GM18517 (cell line): ENCODE results near the gene CACNA1I.

Experiments used
- ATAC-seq: cut with Tn5 transposase; IDR thresholded peaks from one replicate; pipeline ENCODE4 v1.9.1; 2021; ENCODE audit warnings: mild to moderate bottlenecking, moderate library complexity; ENCODE audit not compliant: unreplicated experiment

The CACNA1I gene

DNA sequence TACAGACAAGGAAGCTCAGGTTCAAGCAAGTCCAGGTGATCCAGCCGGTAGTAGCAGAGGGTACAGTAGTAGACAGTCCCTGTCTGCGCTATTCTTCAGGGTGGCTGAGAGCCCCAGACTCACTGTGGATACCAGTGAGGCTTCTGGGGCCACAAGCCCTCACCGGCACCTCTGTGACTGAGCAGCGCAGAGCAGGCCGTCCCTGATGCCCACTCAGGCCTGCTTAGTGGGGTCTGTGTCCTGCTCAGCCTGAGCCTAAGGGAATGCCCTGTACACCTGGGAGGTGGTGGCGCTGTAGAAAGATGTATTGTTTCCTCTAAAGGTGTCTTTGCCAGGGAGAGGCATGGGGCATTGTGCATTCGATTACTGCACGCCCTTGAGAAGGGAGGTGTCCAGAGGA is 143.8 kb downstream of the CACNA1I start:
- ATAC-seq = no peak

DNA sequence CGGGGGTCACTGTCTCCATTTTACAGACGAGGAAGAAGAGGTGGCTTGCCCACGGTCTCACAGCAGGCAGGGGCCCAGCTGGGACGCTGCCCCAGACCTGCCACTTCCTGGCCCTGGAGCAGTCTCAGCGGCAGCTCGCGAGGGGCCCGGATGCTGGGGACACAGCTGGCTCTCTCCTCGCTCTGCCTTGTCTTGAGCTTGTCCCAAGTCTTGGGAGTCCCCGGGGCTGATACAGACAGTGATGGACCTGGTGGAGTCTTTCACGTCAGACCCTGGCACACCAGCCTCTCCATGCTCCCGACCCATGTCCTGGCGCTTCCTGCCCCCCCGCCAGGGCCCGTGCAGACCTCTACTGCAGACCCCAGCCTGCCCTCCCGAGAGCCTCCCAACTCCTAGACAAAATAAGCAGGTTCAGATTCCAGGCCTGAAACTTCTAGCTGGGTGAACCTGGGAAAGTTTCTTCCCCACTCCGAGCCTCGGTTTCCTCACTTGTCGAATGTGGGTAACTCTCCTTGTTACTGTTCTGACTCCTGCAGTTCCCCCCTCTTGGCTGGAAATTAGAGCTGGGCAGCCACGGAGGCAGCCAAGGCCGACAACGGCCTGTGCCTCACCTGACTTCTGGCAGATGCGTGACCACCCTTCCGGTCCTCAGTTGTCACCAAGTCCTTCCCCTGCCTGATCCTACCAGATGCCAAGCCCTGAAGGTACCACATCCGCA is 145.4 kb downstream of the CACNA1I start:
- ATAC-seq = no peak

DNA sequence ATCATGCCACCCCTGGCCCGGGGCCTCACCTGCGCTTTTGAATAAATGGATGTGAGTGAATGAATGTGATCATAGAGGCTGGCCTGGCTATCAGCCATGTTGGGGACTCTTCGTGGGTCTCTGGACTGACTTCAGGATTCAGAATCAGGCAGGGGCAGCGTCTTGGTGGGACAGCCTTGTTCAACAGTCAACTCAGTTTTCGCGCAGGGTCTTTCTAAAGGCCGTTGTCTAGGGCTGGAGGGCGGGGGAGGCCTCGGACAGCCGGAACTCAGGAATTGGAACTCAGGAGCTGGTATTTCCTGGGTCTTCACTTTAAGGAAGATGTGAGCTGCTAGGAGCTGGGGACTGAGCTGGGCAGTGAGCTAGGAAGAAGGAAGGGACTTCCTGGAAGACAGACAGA is 146.0 kb downstream of the CACNA1I start:
- no peak for ATAC-seq

DNA sequence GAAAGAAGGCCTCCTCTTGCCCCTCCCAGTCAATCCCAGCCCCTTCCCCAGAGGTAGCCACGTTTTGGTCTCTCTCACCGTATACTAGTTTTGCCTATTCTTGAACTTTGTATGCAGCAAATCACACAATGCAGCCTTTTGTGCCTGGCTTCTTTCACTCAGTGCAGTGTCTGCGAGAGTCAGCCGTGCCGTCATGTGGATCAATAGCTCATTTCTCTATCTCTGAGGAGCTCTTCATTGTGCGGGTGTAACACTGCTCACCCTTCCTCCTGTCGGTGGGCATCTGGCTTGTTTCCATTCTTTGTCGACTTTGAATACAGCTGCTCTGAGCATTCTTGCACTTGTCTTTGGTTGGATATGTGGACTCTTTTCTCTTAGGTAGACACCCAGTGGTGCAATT is 146.5 kb downstream of the CACNA1I start:
- ATAC-seq = no peak

DNA sequence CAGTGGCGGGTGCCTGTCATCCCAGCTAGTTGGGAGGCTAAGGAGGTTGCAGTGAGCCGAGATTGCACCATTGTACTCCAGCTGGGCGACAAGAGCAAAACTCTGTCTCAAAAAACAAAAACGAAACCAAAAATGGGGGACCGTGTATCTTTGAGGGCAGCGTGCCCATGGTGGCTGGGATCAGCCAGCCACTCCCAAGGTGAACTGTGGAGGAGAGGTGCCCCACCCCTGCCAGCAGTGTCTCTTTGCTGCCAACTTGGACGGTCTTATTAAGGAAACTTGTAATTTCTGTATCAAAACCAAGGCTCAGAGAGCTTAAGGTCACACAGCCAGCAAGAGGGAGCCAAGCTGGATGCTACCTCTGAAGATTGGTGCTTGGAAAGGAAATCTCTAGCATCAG is 147.7 kb downstream of the CACNA1I start:
- no peak for ATAC-seq

DNA sequence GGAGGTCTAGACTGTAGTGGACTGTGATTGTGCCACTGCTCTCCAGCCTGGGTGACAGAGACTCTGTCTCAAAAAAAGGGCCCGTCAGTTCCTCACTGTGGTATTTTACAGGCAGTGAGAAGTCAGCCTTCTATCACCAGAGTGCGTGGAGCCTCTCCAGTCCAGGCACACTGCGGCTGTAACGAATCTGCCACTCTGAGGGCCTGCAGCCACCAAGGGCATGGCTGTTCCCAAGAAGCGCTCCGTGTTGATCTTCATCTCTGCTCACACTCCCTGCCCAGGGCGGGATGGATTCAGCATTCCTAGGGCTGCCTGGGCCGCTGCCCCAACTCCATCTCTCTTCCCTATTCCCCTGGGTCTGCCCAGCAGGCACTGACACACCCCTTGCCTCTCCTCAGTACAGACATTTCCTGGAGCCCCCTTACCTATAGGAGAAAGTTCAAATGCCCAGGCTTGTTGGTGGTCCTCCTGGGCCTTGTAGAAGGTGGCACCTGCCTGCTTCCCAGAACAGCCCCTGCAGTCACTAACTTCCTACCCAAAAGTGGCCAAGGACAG is 148.4 kb downstream of the CACNA1I start:
- ATAC-seq = no peak

DNA sequence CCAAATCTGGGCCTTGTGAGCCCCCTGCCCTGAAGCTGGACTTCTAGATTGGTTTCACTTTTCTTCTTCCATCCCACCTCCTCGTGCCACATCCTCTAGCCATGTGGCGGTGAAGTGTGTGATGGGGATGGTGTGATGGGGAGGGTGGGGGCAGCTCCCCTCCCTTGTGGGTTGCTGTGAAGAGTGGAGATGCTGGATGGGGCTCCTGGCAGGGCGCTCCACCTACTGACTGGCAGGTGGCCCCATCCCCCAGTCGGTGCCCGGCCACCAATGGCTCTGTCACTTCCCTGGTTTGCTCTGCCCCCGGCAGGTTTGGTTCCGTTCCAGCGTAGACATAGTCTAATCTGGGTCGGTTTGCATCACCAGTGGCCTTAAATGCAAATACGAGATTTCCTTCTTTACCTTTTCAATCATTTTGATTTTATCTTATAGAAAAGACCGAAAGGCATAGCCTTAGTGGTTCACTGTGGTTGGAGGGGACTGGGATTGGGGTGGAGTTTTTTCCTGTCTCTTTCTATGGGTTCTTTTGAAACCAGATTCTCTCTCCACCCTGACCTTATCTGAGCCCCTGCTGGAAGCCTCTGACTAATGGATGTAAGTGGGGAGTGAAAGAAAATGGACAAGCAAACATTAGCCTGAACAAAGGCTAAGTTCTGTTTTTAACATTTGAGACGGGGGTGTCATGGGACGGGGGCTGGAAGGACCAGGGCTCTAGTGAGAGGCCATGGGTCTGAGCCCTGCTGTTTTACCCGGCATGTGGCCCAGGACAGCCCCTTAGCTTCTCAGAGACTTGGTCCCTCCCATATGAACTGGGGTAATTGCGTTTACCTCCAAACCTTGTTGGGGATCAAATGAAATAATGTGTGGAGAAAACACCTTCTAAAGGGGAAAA is 149.3 kb downstream of the CACNA1I start:
- no peak for ATAC-seq

DNA sequence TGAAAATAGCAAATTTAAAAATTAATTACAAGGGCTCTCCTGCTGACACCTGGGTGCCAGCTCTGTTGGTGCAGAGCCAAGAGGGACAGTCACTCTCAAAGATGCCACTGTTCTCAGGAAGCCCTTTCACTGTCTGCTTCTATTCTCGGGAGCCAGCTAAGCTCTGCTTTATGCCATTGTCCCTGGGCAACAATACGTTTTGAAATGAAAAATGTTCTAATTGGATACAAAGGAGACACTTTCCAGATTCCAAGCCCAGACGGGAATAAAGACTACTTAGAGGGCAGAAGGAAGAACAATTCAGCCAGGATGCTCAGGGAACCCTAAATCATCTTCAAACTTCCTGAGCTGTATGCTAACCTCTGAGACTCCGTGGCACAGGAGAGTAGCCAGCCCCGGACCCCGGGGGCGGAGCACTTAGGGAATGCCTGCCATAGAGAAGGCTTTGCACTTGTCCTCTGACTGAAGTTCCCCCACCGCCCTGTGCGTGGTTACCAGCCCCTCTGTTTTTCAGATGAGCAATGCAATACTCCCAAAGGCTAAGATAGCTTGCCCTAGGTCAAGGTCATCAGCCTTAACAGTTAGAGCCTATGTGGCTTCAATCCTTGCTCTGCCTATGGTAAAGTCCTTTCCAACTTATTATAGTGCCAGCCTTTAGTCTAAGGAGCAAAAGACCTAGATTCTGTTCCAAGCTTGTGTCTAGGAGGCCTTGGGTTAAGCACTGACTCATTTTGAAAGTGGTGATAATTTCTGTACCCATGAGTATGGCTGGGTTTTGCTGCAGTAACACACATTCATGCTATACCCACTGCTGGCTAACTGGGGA is 150.9 kb downstream of the CACNA1I start:
- no peak for ATAC-seq

DNA sequence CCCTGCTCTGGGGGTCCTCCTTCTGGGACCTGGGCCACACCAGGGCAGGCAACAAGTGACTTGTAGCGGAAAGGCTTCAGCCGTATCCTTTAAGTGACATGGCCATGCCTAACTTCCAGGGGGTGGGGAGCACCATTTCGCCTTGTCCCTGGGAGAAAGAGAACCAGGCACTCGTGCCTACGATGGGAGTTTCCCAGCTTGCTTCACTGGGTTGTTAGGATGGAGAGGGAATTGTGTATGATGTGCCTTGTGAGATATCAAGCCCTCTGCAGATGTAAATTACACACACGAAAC is 151.4 kb downstream of the CACNA1I start:
- no peak for ATAC-seq

DNA sequence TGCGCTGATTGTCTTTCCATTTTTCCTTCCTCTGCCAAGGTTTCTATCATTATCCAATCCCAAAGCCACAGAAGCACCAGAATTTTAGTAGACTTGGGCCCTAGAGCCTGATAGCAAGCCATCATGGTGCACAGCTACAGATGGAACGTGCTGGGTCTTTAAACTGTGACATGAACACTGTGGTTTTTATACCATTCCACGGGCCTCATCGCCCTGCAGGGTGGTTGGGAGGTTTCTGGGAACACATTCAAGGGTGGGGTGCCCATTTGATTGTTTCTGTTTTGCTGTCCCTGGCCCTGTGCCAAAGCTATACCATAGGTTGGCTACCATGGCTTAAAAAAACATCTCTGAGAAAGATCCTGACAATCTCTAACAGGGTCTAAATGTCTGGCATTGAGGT is 151.9 kb downstream of the CACNA1I start:
- no peak for ATAC-seq

DNA sequence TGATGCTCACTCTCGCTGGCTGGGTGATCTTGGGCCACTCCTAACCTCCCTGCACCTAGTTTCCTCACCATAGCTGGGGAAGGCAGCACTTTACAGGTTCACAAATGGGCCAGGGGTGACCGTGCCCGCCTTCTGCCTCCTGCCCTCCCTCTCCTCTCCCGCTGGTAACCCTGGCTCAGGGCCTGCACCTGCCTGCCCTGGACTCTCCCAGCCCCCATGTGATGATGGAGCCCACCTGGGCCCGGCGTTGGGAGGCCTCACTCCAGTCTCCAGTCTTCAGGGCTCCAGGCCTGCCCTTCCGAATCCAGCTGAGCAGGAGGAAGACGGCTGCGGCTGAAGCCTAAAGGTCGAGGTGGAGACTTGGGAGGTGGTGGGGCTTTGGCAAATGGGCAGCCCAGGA is 152.9 kb downstream of the CACNA1I start:
- ATAC-seq = no peak

DNA sequence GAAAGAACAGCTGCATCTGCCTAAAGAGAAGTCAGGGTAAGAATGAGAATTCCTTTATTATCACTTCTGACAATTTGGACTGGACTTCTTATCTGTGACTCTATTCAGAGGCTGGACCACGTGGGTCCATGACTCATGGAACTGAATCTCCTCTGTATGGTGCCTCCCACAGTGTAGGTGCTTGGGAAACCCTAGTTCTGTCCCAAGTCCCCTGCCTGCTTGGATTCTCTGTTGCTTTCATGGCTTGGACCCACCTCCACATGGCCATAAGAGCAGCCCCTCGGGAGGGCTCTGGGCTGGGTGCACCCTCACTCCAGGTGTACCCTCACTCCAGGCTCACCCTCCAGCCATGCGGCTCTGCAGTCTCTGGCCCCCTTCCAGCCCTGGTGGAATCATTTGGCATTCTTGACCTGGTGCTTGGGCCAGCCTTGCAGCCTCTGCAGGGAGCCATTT is 153.4 kb downstream of the CACNA1I start:
- ATAC-seq = no peak

DNA sequence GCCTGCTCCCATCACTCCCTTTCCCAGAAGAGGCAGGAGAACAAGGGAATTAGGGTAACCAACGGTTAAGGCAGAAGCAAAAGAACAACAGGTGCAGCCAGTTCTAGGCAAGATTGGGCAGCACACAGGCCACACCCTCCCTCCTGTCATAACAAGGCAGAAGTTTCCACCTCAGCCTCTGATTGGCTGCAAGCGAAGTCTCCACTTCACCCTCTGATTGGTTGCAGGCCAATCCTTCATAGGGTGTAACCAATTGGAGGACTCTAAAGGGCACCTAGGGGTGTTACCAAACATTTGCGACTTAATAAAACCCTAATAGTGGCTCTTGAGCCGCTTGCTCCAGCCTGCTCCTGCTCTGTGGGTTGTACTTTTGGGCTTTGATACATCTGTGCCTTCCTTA is 153.8 kb downstream of the CACNA1I start:
- no peak for ATAC-seq

DNA sequence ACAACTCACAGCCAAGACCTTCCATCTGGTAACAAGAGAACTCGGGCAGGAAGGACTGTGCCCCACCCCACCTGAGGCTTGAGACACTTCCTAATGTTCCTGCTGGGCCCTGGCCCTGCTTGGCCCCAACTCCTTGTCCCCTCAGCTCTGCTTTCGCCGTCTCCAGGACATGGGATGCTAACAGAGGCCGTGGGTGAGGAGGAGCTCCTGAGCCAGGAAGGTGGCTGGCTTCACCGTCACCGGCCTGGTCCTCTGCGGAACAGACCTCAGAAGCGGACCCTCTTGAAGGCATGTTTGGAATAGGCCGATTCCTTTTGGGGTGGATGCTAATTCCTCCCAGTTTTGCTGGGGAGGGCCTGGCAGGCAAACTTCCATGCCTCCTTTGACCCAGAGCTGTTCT is 154.3 kb downstream of the CACNA1I start:
- ATAC-seq = no peak

DNA sequence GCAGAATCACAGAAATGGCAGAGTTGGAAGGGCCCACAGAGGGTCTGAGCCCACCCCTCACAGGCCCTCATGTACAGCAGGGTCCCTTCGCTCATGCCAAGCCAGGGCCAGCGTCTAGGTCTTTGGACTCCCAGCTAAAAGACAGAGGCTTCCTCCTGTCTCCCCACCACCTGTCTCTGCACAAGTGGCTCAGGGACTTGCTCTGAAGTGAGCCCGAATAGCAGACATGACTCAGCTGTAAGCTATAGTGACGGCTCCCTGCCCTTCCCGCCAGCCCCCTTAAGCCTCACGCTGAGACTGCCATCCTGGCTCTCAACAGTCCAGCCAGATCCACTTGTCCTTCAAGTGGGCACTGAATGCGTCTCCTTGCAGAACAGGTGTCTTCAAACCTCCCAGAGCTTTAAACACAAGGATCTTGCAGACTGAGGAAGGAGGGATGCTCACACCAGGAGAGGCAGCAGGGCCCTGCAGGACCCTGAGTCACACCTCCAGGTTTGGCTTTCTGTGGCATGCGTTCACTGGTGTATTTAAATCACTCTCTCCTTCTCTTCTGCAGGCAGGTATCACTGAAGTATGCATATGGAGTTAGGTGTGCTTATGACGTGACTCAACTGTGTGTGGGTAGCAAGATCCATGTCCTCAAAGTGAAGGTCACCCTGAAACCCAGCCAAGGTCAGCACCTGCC is 154.9 kb downstream of the CACNA1I start:
- no peak for ATAC-seq

DNA sequence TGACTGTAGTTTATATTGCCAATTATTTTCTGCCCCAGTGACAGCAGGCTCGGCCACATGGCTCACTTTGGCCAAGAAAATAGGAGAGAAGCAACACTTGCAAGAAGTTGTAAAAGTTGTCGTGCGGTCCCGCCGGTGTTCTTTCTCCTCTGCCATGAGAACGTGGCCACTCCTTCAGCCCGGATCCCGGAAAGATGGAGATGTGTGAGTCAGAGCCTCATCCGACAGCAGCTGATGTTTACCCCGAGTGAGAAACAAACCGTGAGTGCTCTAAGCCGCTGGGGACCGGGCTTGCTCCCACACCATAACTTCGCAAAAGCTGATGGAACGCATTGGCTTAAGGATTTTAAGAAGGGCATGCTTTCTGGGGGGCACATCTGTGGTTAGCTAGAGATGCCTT is 157.0 kb downstream of the CACNA1I start:
- ATAC-seq = no peak

DNA sequence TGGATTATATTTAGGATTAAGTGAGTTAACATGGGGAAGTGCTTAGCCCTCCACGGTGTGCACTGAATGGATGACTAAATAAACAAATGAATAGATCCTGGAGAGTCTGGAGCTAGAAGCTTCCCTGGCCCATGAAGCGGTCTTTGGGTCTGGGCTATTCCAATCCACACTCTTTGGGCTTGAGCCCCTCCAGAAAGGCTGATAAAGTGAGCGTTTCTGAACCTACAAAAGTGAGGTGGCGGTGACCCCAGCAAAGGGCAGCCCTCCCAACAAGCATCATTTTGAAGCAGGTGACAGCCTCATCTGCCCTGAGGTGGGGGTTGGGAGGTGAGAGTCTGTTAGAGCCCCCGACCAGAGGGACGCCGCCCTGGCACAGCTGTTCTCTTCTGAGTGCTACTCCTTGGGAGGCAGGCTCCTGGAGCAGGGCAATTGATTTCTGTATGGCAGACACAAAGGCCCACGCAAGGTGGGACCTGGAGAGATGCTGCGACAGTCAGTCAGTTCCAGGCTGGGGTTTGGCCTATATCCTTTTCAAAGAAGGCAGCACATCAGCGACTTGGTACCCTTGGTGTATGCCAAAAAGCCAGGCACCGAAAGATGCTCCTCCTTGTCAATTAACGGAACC is 157.8 kb downstream of the CACNA1I start:
- ATAC-seq = no peak

DNA sequence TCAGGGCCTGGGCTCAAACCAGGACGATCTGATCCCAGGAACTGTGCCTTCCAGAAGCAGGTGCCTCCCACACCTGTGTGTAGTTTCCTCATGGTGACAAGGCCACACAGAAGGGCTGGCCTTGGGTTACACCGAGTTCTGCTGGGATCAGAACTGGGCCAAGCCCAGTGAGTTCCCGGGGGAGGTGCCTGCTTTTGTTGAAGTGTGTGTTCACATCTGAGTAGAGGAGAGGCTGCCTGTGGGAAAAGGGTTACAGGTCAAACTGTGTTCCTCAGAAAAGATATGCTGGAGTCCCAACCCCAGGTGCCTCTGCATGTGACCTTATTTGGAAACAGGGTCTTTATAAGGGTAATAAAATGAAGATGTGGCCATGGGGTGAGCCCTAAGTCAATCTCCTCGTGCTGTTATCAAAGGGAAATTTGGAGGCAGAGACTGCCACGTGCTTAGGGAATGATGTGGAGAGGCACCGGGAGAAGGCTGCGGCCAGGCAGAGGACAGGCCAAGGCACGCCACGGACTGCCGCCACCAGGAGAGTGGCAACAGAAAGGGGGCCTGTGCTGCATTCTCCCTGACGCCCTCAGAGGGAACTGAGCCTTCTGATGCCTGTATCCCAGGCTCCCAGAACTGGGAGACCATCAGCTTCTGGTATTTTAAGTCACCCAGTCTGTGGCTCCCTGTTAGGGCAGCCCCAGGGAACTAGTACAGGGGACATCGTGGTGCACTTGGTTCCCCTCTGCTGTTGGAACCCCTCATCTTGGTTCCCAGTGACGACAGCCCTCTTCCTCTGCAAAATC is 158.8 kb downstream of the CACNA1I start:
- ATAC-seq = no peak

DNA sequence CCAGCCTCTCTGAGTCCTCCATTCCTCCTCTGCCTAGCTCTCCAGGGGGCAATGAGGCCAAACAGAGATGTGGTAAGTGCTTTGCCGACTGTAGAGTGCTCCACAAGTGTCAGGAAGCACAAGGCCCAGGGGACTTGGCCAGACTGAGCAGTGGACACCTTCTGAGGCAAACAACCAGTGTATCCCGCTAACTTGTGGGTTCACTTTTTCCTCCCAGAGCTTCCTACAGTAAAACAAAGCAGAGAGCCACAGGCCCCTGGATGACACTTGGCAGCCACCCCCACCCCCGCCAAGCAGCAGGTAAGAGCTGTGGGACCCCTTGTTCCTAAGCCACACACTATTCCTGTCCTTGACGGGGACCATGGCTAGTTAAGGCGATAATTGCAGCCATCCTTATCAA is 160.9 kb downstream of the CACNA1I start:
- no peak for ATAC-seq
